ENCODE data around the gene B9D1. TPM values are rescaled to one million over a fixed set of nuclear protein-coding genes. Genes with fewer than 3 reads are reported as not detected.

The B9D1 gene
- total and polyA plus RNA-seq, 2 of the 13 experiments (the other 11 are each of a cell fraction or from before 2014, with no cell fraction given): 27.7 to 31.1 TPM

DNA sequence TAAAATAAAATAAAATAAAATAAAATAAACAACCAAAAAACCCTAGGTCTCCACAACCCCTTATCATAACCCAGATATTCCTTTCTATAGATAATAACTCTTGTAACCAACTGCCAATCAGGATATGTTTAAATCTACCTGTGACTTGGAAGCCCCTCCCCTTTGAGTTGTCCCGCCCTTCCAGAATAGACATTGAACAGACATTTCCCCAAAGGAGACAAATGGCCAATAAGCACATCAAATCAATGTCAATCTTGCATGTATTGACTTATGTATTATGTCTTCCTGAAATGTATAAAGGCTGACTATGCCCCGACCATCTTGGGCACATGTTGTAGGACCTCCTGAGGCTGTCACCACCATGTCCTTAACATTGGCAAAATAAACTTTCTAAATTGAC is 14.3 kb upstream of the B9D1 start (continued):
- TF ChIP-seq CBFB (CRISPR knock-in tag; IDR thresholded peaks at IDR 0.05) (no peak), SP140L (CRISPR knock-in tag; IDR thresholded peaks at IDR 0.05; ENCODE audit: borderline replicate concordance) (no peak), ZNF660 (CRISPR knock-in tag; IDR thresholded peaks at IDR 0.05; ENCODE audit: borderline replicate concordance, low read depth) (no peak)

DNA sequence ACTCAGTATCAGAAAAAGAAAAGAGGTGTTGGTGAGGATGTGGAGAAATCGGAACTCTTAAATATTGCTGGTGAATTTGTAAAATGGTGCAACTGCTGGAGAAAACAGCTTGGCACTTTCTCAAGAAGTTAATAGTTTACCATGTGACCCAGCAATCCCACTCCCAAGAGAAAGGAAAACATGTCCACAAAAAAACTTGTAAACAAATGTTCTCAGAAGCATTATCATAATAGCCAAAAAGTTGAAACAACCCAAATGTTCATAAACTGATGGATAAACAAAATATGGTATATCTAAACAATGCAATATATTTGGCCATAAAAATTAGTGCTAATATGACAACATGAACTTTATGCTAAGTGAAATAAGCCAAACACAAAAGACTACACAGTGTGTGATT is 13.2 kb upstream of the B9D1 start:
- POLR2A ChIA-PET: no interaction called here
- no peak overlapping the region for H2AFZ ChIP-seq (ENCODE audit: low read length)
- ATAC-seq (no peak), DNase-seq (ENCODE audit: low spot score) (no peak), FAIRE-seq (no peak)
- H3K9me3 ChIP-seq (ENCODE audit: low read length): no peaks in the 10 kb centered on the region
- H3K4me1 ChIP-seq (ENCODE audit: insufficient read depth, low read length): peaks cover 30% of the 10 kb centered on the region
- no TSS peak for BruUV-seq (replicated peaks)
- WGBS (ENCODE audit: low lambda C conversion rate): 100% methylated on average over 1 of the region's 1 CpG
- H3K27ac ChIP-seq (ENCODE audit: extremely low read length, insufficient read depth, low read length): no peak overlapping the region
- TF ChIP-seq ATF6 (CRISPR knock-in tag; conservative IDR thresholded peaks at IDR 0.05): no peak
- H3K36me3 ChIP-seq (replicated peaks in 1 of 2; ENCODE audit: control insufficient read depth in 1 of 2, insufficient read depth in 2 of 2, low read length in 2 of 2): peaks cover 4 to 15% of the 10 kb centered on the region in 2 experiments
- H3K4me3 ChIP-seq (replicated peaks in 1 of 3; ENCODE audit: insufficient read depth in 1 of 3, low read depth in 2 of 3, low read length in 3 of 3): no peak overlapping the region
- in situ Hi-C loops (cut with HindIII; ENCODE audit: extremely low pct_ligation_motif_present, low pct_unique_long_range_greater_than_20kb) (no loop called here), intact Hi-C loops (cut with micrococcal nuclease; ENCODE audit: unreplicated experiment) (no loop called here)
- CTCF ChIA-PET (ENCODE audit: low intra/inter-chr PET ratio, low total read pairs): no interaction called here
- peaks cover 0 to 2% of the 10 kb centered on the region in 2 experiments; a peak in 1 of 5 replicates for H3K27me3 ChIP-seq (ENCODE audit: control insufficient read depth in 1 of 2, insufficient read depth in 2 of 2, low read length in 2 of 2)
- no peak overlapping the region for H3K9ac ChIP-seq (ENCODE audit: insufficient read depth, low read depth, low read length)
- no peak overlapping the region for H3K4me2 ChIP-seq (ENCODE audit: low read depth, low read length)
- H3K79me2 ChIP-seq (ENCODE audit: insufficient read depth, low read length): peaks cover 12% of the 10 kb centered on the region
- no peaks in the 10 kb centered on the region for H4K20me1 ChIP-seq (ENCODE audit: insufficient read depth, low read length)

- no peak for ATAC-seq
- no peak overlapping the region for H2AFZ ChIP-seq (ENCODE audit: low read length)
- no peak for DNase-seq (ENCODE audit: low spot score)
- in situ Hi-C loops (cut with HindIII; ENCODE audit: extremely low pct_ligation_motif_present, low pct_unique_long_range_greater_than_20kb): no loop called here
- H3K27ac ChIP-seq (ENCODE audit: extremely low read length, insufficient read depth, low read length): no peak overlapping the region
- peaks cover 26% of the 10 kb centered on the region for H3K4me1 ChIP-seq (ENCODE audit: insufficient read depth, low read length)
- H3K9ac ChIP-seq (ENCODE audit: insufficient read depth, low read depth, low read length): no peak overlapping the region
- no TSS peak for BruUV-seq (replicated peaks)
- no peaks in the 10 kb centered on the region for H3K9me3 ChIP-seq (ENCODE audit: low read length)
- H3K36me3 ChIP-seq (replicated peaks in 1 of 2; ENCODE audit: control insufficient read depth in 1 of 2, insufficient read depth in 2 of 2, low read length in 2 of 2): no peaks in the 10 kb centered on the region; a peak in 1 of 5 replicates
- FAIRE-seq: no peak
- peaks cover 0 to 2% of the 10 kb centered on the region in 2 experiments; a peak in 1 of 5 replicates for H3K27me3 ChIP-seq (ENCODE audit: control insufficient read depth in 1 of 2, insufficient read depth in 2 of 2, low read length in 2 of 2)
- peaks cover 6% of the 10 kb centered on the region for H3K79me2 ChIP-seq (ENCODE audit: insufficient read depth, low read length)
- ChIA-PET POLR2A (no interaction called here), CTCF (ENCODE audit: low intra/inter-chr PET ratio, low total read pairs) (no interaction called here)
- 95% methylated on average over 5 of the region's 5 CpGs for WGBS (ENCODE audit: low lambda C conversion rate)
- no peak overlapping the region for H3K4me2 ChIP-seq (ENCODE audit: low read depth, low read length)
- intact Hi-C loops (cut with micrococcal nuclease; ENCODE audit: unreplicated experiment): no loop called here
- no peak overlapping the region for H3K4me3 ChIP-seq (replicated peaks in 1 of 3; ENCODE audit: insufficient read depth in 1 of 3, low read depth in 2 of 3, low read length in 3 of 3)
- H4K20me1 ChIP-seq (ENCODE audit: insufficient read depth, low read length): no peaks in the 10 kb centered on the region
- TF ChIP-seq MBNL3 (CRISPR knock-in tag; conservative IDR thresholded peaks at IDR 0.05) (no peak), EP300 (IDR thresholded peaks at IDR 0.05; ENCODE audit: low read depth in 2 of 2, low read length in 2 of 2) (no peak), EP300 (CRISPR knock-in tag; IDR thresholded peaks at IDR 0.05; ENCODE audit: borderline replicate concordance) (no peak), ZNF24 (IDR thresholded peaks at IDR 0.05) (no peak), JUND (CRISPR knock-in tag; IDR thresholded peaks at IDR 0.05) (no peak), TSC22D2 (CRISPR knock-in tag; IDR thresholded peaks at IDR 0.05; ENCODE audit: borderline replicate concordance) (no peak), MTF1 (CRISPR knock-in tag; IDR thresholded peaks at IDR 0.05) (no peak), TBX2 (CRISPR knock-in tag; IDR thresholded peaks at IDR 0.05; ENCODE audit: borderline replicate concordance) (no peak)
- TF ChIP-seq, protein P1, sequence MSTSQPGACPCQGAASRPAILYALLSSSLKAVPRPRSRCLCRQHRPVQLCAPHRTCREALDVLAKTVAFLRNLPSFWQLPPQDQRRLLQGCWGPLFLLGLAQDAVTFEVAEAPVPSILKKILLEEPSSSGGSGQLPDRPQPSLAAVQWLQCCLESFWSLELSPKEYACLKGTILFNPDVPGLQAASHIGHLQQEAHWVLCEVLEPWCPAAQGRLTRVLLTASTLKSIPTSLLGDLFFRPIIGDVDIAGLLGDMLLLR (CRISPR knock-in tag; IDR thresholded peaks at IDR 0.05): no peak
Observed at GRCh38 chr17:19374136-19374535, 11.6 kb upstream of the B9D1 start.
